HepG2 (cell line): Measurements from ENCODE around the gene ANKS1B.

Experiments
- CREBL2 ChIP-seq: sonication (generic); formaldehyde crosslinking; IDR thresholded peaks from 2 replicates; pipeline ENCODE4 v1.8.1; 2023; ENCODE audit warnings: missing genetic modification reagents, mild to moderate bottlenecking, borderline replicate concordance
- CTCF ChIP-seq: sonication (generic); formaldehyde crosslinking; IDR thresholded peaks from 2 replicates; pipeline ENCODE4 v1.5.0; 2020; ENCODE audit warnings: mild to moderate bottlenecking, missing genetic modification reagents, moderate library complexity
- EZH2 ChIP-seq: conservative IDR thresholded peaks from 2 replicates; pipeline ENCODE4 v1.6.1; 2012; ENCODE audit warnings: mild to moderate bottlenecking, low read depth, low read length, moderate library complexity
- FOSL2 ChIP-seq: sonication (generic); formaldehyde crosslinking; IDR thresholded peaks from 2 replicates; pipeline ENCODE4 v1.4.0; 2020; ENCODE audit warnings: missing genetic modification reagents
- NFIB ChIP-seq: sonication (generic); formaldehyde crosslinking; IDR thresholded peaks from 2 replicates; pipeline ENCODE4 v1.9.0; 2021; ENCODE audit warnings: missing genetic modification reagents, mild to moderate bottlenecking, borderline replicate concordance
- RXRA ChIP-seq: sonication (generic); formaldehyde crosslinking; IDR thresholded peaks from 2 replicates; pipeline ENCODE4 v1.5.1; 2020; ENCODE audit warnings: missing genetic modification reagents
- SIN3A ChIP-seq: IDR thresholded peaks from 2 replicates; pipeline ENCODE4 v1.6.1; 2011; ENCODE audit warnings: low read depth, mild to moderate bottlenecking, control low read depth, low read length, borderline replicate concordance
- ZSCAN5A ChIP-seq: sonication (generic); formaldehyde crosslinking; IDR thresholded peaks from 2 replicates; pipeline ENCODE4 v1.8.0; 2022; ENCODE audit warnings: mild to moderate bottlenecking, missing genetic modification reagents, borderline replicate concordance
- TF ChIP-seq, protein P1 (sequence below): sonication (generic); formaldehyde crosslinking; IDR thresholded peaks from 2 replicates; pipeline ENCODE4 v1.5.1; 2020; ENCODE audit warnings: mild to moderate bottlenecking, missing genetic modification reagents, borderline replicate concordance

DNA sequence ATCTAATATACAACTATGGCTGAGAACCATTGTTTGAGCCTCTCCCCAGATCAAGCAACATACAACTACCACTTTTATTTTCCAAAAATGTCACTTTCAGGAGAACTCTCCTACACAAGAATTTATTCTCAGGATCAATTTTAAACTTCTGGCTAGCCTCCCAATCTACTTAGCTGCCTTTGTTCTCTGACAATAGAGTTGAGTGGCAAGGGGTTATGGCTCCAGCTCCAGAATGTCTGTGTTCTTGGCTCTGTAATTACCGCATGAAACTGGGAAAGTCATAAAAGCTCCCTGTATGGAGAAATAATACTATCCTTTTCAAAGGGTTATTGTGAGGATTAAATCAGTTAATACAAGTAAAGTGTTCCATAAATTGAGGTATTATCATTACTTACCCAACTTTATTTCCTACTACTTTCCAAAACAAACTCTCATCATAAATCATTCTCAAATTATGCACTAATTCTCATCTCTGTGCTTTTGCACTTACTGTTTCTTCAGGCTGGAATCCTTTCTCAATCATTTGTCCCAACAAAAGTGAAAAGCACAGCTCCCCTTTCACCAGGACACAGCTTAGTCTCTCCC is 215.2 kb downstream of the ANKS1B start:
- TF ChIP-seq FOSL2 (CRISPR knock-in tag) (no peak), CTCF (CRISPR knock-in tag) (no peak), EZH2 (no peak), ZSCAN5A (CRISPR knock-in tag) (no peak), NFIB (CRISPR knock-in tag) (no peak), CREBL2 (CRISPR knock-in tag) (no peak), SIN3A (no peak), RXRA (CRISPR knock-in tag) (no peak)
- TF ChIP-seq, protein P1, sequence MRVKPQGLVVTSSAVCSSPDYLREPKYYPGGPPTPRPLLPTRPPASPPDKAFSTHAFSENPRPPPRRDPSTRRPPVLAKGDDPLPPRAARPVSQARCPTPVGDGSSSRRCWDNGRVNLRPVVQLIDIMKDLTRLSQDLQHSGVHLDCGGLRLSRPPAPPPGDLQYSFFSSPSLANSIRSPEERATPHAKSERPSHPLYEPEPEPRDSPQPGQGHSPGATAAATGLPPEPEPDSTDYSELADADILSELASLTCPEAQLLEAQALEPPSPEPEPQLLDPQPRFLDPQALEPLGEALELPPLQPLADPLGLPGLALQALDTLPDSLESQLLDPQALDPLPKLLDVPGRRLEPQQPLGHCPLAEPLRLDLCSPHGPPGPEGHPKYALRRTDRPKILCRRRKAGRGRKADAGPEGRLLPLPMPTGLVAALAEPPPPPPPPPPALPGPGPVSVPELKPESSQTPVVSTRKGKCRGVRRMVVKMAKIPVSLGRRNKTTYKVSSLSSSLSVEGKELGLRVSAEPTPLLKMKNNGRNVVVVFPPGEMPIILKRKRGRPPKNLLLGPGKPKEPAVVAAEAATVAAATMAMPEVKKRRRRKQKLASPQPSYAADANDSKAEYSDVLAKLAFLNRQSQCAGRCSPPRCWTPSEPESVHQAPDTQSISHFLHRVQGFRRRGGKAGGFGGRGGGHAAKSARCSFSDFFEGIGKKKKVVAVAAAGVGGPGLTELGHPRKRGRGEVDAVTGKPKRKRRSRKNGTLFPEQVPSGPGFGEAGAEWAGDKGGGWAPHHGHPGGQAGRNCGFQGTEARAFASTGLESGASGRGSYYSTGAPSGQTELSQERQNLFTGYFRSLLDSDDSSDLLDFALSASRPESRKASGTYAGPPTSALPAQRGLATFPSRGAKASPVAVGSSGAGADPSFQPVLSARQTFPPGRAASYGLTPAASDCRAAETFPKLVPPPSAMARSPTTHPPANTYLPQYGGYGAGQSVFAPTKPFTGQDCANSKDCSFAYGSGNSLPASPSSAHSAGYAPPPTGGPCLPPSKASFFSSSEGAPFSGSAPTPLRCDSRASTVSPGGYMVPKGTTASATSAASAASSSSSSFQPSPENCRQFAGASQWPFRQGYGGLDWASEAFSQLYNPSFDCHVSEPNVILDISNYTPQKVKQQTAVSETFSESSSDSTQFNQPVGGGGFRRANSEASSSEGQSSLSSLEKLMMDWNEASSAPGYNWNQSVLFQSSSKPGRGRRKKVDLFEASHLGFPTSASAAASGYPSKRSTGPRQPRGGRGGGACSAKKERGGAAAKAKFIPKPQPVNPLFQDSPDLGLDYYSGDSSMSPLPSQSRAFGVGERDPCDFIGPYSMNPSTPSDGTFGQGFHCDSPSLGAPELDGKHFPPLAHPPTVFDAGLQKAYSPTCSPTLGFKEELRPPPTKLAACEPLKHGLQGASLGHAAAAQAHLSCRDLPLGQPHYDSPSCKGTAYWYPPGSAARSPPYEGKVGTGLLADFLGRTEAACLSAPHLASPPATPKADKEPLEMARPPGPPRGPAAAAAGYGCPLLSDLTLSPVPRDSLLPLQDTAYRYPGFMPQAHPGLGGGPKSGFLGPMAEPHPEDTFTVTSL (CRISPR knock-in tag), result no peak
